HepG2 (cell line): ENCODE measurements around the gene OBSL1. TPM values are rescaled to one million over a fixed set of nuclear protein-coding genes. Genes with fewer than 3 reads are reported as not detected.

ENCODE experiments used
- CHD4 ChIP-seq: fragments of 200-600 bp; sonication (generic); IDR thresholded peaks from 2 replicates; pipeline ENCODE4 v1.7.0; 2017; ENCODE audit warnings: mild to moderate bottlenecking, low read length, borderline replicate concordance
- HMG20A ChIP-seq: IDR thresholded peaks from 2 replicates; pipeline ENCODE4 v1.6.1; 2016; ENCODE audit warnings: borderline replicate concordance
- IRF1 ChIP-seq: sonication (generic); formaldehyde crosslinking; IDR thresholded peaks from 2 replicates; pipeline ENCODE4 v1.4.0; 2020; ENCODE audit warnings: low read depth, mild to moderate bottlenecking, missing genetic modification reagents
- JDP2 ChIP-seq: sonication (generic); formaldehyde crosslinking; IDR thresholded peaks from 2 replicates; pipeline ENCODE4 v1.8.1; 2022; ENCODE audit warnings: missing genetic modification reagents, borderline replicate concordance
- MBD4 ChIP-seq: IDR thresholded peaks from 2 replicates; pipeline ENCODE4 v1.6.1; 2012; ENCODE audit warnings: low read length, inconsistent platforms, borderline replicate concordance
- MTERF4 ChIP-seq: sonication (generic); formaldehyde crosslinking; IDR thresholded peaks from 2 replicates; pipeline ENCODE4 v1.8.0; 2023; ENCODE audit warnings: mild to moderate bottlenecking, missing genetic modification reagents
- MYNN ChIP-seq: sonication (generic); formaldehyde crosslinking; IDR thresholded peaks from 2 replicates; pipeline ENCODE4 v1.4.0; 2020; ENCODE audit warnings: mild to moderate bottlenecking, low read depth, missing genetic modification reagents
- NFAT5 ChIP-seq: sonication (generic); formaldehyde crosslinking; IDR thresholded peaks from 2 replicates; pipeline ENCODE4 v1.4.0; 2020; ENCODE audit warnings: missing genetic modification reagents
- NFATC3 ChIP-seq: sonication (generic); formaldehyde crosslinking; IDR thresholded peaks from 2 replicates; pipeline ENCODE4 v1.5.1; 2020; ENCODE audit warnings: mild to moderate bottlenecking, missing genetic modification reagents
- NFIB ChIP-seq: sonication (generic); formaldehyde crosslinking; IDR thresholded peaks from 2 replicates; pipeline ENCODE4 v1.9.0; 2021; ENCODE audit warnings: missing genetic modification reagents, mild to moderate bottlenecking, borderline replicate concordance
- NR0B2 ChIP-seq: sonication (generic); formaldehyde crosslinking; IDR thresholded peaks from 2 replicates; pipeline ENCODE4 v1.4.0; 2020; ENCODE audit warnings: mild to moderate bottlenecking, missing genetic modification reagents
- PAF1 ChIP-seq: IDR thresholded peaks from 2 replicates; pipeline ENCODE4 v1.6.1; 2016; ENCODE audit warnings: missing genetic modification reagents, missing compliant biosample characterization
- PREB ChIP-seq: sonication (generic); formaldehyde crosslinking; IDR thresholded peaks from 2 replicates; pipeline ENCODE4 v1.4.0; 2020; ENCODE audit warnings: missing genetic modification reagents
- SMAD1 ChIP-seq: sonication (generic); formaldehyde crosslinking; IDR thresholded peaks from 2 replicates; pipeline ENCODE4 v1.4.0; 2020; ENCODE audit warnings: missing genetic modification reagents, low read depth, mild to moderate bottlenecking, borderline replicate concordance
- ZNF256 ChIP-seq: sonication (generic); formaldehyde crosslinking; conservative IDR thresholded peaks from 2 replicates; pipeline ENCODE4 v1.4.0; 2020; ENCODE audit warnings: missing genetic modification reagents
- ZNF296 ChIP-seq: sonication (generic); formaldehyde crosslinking; conservative IDR thresholded peaks from 2 replicates; pipeline ENCODE4 v1.5.0; 2020; ENCODE audit warnings: mild to moderate bottlenecking, missing genetic modification reagents
- ZNF563 ChIP-seq: sonication (generic); formaldehyde crosslinking; IDR thresholded peaks from 2 replicates; pipeline ENCODE4 v1.8.0; 2022; ENCODE audit warnings: mild to moderate bottlenecking, moderate library complexity, missing genetic modification reagents
- ZNF710 ChIP-seq: sonication (generic); formaldehyde crosslinking; IDR thresholded peaks from 2 replicates; pipeline ENCODE4 v1.5.0; 2020; ENCODE audit warnings: mild to moderate bottlenecking, missing genetic modification reagents, borderline replicate concordance
- ZNF777 ChIP-seq: sonication (generic); formaldehyde crosslinking; IDR thresholded peaks from 2 replicates; pipeline ENCODE4 v1.4.0; 2020; ENCODE audit warnings: missing genetic modification reagents
- ZNF878 ChIP-seq: sonication (generic); formaldehyde crosslinking; IDR thresholded peaks from 2 replicates; pipeline ENCODE4 v1.8.1; 2023; ENCODE audit warnings: mild to moderate bottlenecking, missing genetic modification reagents, moderate library complexity
- ZZZ3 ChIP-seq: sonication (generic); formaldehyde crosslinking; IDR thresholded peaks from 2 replicates; pipeline ENCODE4 v1.4.0; 2020; ENCODE audit warnings: missing genetic modification reagents, mild to moderate bottlenecking, borderline replicate concordance
- polyA plus RNA-seq, 8 experiments: library from polyadenylated mRNA; depleted of rRNA in 3 of 8; stranded (reverse) in 7 of 8; unstranded in 1 of 8; fragments of >200 nt; fragmentation: Illumina TruSeq in 4 of 8; extraction: Trizol in 4 of 8; gene quantifications; 2 replicates each; pipeline versions ENCODE4 v1.2.1 to v1.2.3, GENCODE V29; 2011 to 2016; ENCODE audit warnings: low read depth in 4 of 8, missing spikeins in 1 of 8, mixed read lengths in 1 of 8; ENCODE audit not compliant: insufficient read depth in 1 of 8
- total RNA-seq, 5 experiments: library from RNA; depleted of rRNA; stranded (reverse); fragments of >200 nt; fragmentation: Illumina TruSeq; extraction: Trizol; gene quantifications; 2 replicates each; pipeline ENCODE4 v1.2.3, GENCODE V29; 2016; ENCODE audit warnings: low read depth in 1 of 5

The OBSL1 gene
- total and polyA plus RNA-seq, 2 of the 13 experiments (the other 11 are each of a cell fraction or from before 2014, with no cell fraction given): 86.7 to 218 TPM

- TF ChIP-seq NFIB (CRISPR knock-in tag): 0 out of 2 replicates have a peak, but pooled peaks have one; percentile 32
- TF ChIP-seq ZZZ3 (CRISPR knock-in tag): no peak
- TF ChIP-seq NFATC3: no peak
- TF ChIP-seq NFAT5 (CRISPR knock-in tag): no peak
- no peak for TF ChIP-seq MYNN (CRISPR knock-in tag)
- TF ChIP-seq ZNF710 (CRISPR knock-in tag): no peak
- peak; percentile 91 for TF ChIP-seq PAF1
- TF ChIP-seq ZNF878 (CRISPR knock-in tag): no peak
- TF ChIP-seq NR0B2 (CRISPR knock-in tag): 0 out of 2 replicates have a peak, but pooled peaks have one; percentile 63
- TF ChIP-seq PREB (CRISPR knock-in tag): no peak
- TF ChIP-seq CHD4: no peak
- TF ChIP-seq SMAD1: peak; percentile 44; the same call in 1 of the 2 replicates
- TF ChIP-seq ZNF563 (CRISPR knock-in tag): peak; percentile 65
- TF ChIP-seq ZNF256: no peak
- TF ChIP-seq ZNF777 (CRISPR knock-in tag): no peak
- no peak for TF ChIP-seq MBD4
- TF ChIP-seq HMG20A: no peak
- no peak for TF ChIP-seq IRF1 (CRISPR knock-in tag)
- TF ChIP-seq MTERF4 (CRISPR knock-in tag): no peak
- TF ChIP-seq ZNF296 (CRISPR knock-in tag): no peak
- no peak for TF ChIP-seq JDP2 (CRISPR knock-in tag)
These were observed 10.5 kb downstream of the OBSL1 start (continued) for GRCh38 chr2:219560893-219561178.
